Transverse colon (tissue), 4 donors: ENCODE results near the gene SOS1. TPM values are rescaled to one million over a fixed set of nuclear protein-coding genes. Genes with fewer than 3 reads are reported as not detected.

Experiments used
- DNase-seq: peaks from one replicate; pipeline ENCODE4 v3.0.0-alpha.2; 2019
- H3K27ac ChIP-seq, 4 donors: fragments of 200-600 bp; sonication (generic); 2 replicates each; pipeline ENCODE4 v1.5.1; 2016 to 2018; ENCODE audit warnings: inconsistent platforms in 4 of 4
- H3K27me3 ChIP-seq: fragments of 200-600 bp; sonication (generic); 2 replicates; pipeline ENCODE4 v1.5.1; 2017; ENCODE audit warnings: inconsistent platforms
- H3K36me3 ChIP-seq, 4 donors: fragments of 200-600 bp; sonication (generic); 2 replicates each; pipeline ENCODE4 v1.5.1; 2017 to 2019; ENCODE audit warnings: inconsistent platforms in 4 of 4
- H3K4me1 ChIP-seq, 4 donors: fragments of 200-600 bp; sonication (generic); 2 replicates each; pipeline ENCODE4 v1.5.1; 2017 to 2020; ENCODE audit warnings: inconsistent platforms in 4 of 4
- H3K4me3 ChIP-seq, 4 donors: fragments of 200-600 bp; sonication (generic); 1 replicate in 1 of 4; 2 replicates in 3 of 4; pipeline versions ENCODE4 v1.5.1 to v1.6.1; 2017 to 2019; ENCODE audit warnings: inconsistent platforms in 4 of 4
- H3K9me3 ChIP-seq, 2 donors: fragments of 200-600 bp; sonication (generic); 2 replicates each; pipeline ENCODE4 v1.5.1; 2017 to 2019; ENCODE audit warnings: inconsistent platforms in 2 of 2
- CTCF ChIP-seq, 5 experiments: fragments of 200-600 bp in 3 of 5; fragments of 450-650 bp in 2 of 5; sonication (generic) in 3 of 5; IDR thresholded peaks; 1 replicate in 2 of 5; 2 replicates in 3 of 5; pipeline ENCODE4 v1.5.1; 2016 to 2017; ENCODE audit warnings: antibody characterized with exemption in 5 of 5, inconsistent platforms in 3 of 5, mild to moderate bottlenecking in 2 of 5, moderate library complexity in 1 of 5
- EP300 ChIP-seq: sonication (generic); formaldehyde crosslinking; IDR thresholded peaks from one replicate; pipeline ENCODE4 v1.6.1; 2017; ENCODE audit warnings: antibody characterized with exemption, low read depth
- POLR2A ChIP-seq: fragments of 450-650 bp; IDR thresholded peaks from one replicate; pipeline ENCODE4 v1.6.1; 2016; ENCODE audit warnings: antibody characterized with exemption, mild to moderate bottlenecking, moderate library complexity
- POLR2AphosphoS5 ChIP-seq, 3 donors: sonication (generic); formaldehyde crosslinking; IDR thresholded peaks; one replicate each; pipeline ENCODE4 v1.6.1; 2016; ENCODE audit warnings: antibody characterized with exemption in 3 of 3
- WGBS, 2 donors: methylation state at CpG; one replicate each; pipeline ENCODE4 v1.1.5; 2018; ENCODE audit warnings: low coverage in 1 of 2; 5-methylcytosine and 5-hydroxymethylcytosine counted together
- in situ Hi-C, 4 donors: fragments of 200-750 bp; cut with MboI; loops; one replicate each; pipeline versions ENCODE4 v1.15.0 to v1.15.1; 2017; ENCODE audit warnings: low sequenced_read_pairs in 3 of 4, low pct_ligation_motif_present in 1 of 4, low pct_unique_long_range_greater_than_20kb in 1 of 4
- intact Hi-C: fragments of 100-400 bp; cut with DNase I; formaldehyde crosslinking; loops from one replicate; pipeline ENCODE4 v1.15.1; 2023; ENCODE audit warnings: low total_unique reads
- total RNA-seq, 4 donors: library from RNA; depleted of rRNA; stranded (reverse); fragments of >200 nt; gene quantifications; one replicate each; pipeline ENCODE4 v1.1.0, GENCODE V29; 2016

SOS1 gene
- total RNA-seq, 4 donors from 2014 or later = 13.9 to 43.8 (median 23.0) TPM

GRCh38 chr2:39000552-39000951, 120.3 kb downstream of the SOS1 start:
- Histone ChIP-seq H3K27ac (no peak overlapping the region), H3K9me3 (no peaks in the 10 kb centered on the region), H3K4me3 (no peak overlapping the region), H3K36me3 (peaks cover 0 to 42% (median 15%) of the 10 kb centered on the region in 4 donors), H3K27me3 (no peaks in the 10 kb centered on the region), H3K4me1 (no peaks in the 10 kb centered on the region)
- DNase-seq = no peak
- intact Hi-C loops = no loop called here
- WGBS, 2 donors = 79 to 84% methylated on average over 2 of the region's 2 CpGs
- in situ Hi-C loops = no loop called here
- TF ChIP-seq CTCF (IDR thresholded peaks at IDR 0.05) (no peak), EP300 (no peak), POLR2A (no peak), POLR2AphosphoS5 (IDR thresholded peaks at IDR 0.05) (no peak)

- no peaks in the 10 kb centered on the region for H3K27me3 ChIP-seq
- TF ChIP-seq POLR2AphosphoS5 (IDR thresholded peaks at IDR 0.05) (no peak), EP300 (no peak), POLR2A (no peak), CTCF (IDR thresholded peaks at IDR 0.05) (no peak)
- in situ Hi-C loops = no loop called here
- no peaks in the 10 kb centered on the region for H3K4me1 ChIP-seq
- no peak overlapping the region for H3K27ac ChIP-seq
- intact Hi-C loops = no loop called here
- DNase-seq = no peak
- WGBS, 2 donors = 42 to 63% methylated on average over 3 to 4 of the region's 4 CpGs
- H3K4me3 ChIP-seq = no peak overlapping the region
- H3K9me3 ChIP-seq = no peaks in the 10 kb centered on the region
- peaks cover 0 to 45% (median 18%) of the 10 kb centered on the region in 4 donors for H3K36me3 ChIP-seq
These were observed 123.1 kb downstream of the SOS1 start for GRCh38 chr2:38997781-38998180.

- TF ChIP-seq EP300 (no peak), POLR2A (no peak), POLR2AphosphoS5 (IDR thresholded peaks at IDR 0.05) (no peak), CTCF (IDR thresholded peaks at IDR 0.05) (no peak)
- WGBS, 2 donors = 88 to 89% methylated on average over 2 of the region's 2 CpGs
These were observed 129.0 kb downstream of the SOS1 start for GRCh38 chr2:38991899-38992298.

GRCh38 chr2:38988716-38989115, 132.1 kb downstream of the SOS1 start:
- H3K27me3 ChIP-seq = no peaks in the 10 kb centered on the region
- DNase-seq = no peak
- intact Hi-C loops = no loop called here
- no peaks in the 10 kb centered on the region for H3K4me1 ChIP-seq
- H3K36me3 ChIP-seq = peaks cover 0 to 59% (median 16%) of the 10 kb centered on the region in 4 donors
- WGBS, 2 donors = 95 to 100% methylated on average over 1 of the region's 1 CpG
- TF ChIP-seq POLR2A = no peak
- TF ChIP-seq POLR2AphosphoS5 (IDR thresholded peaks at IDR 0.05) = no peak
- no peak for TF ChIP-seq CTCF (IDR thresholded peaks at IDR 0.05)
- no peak for TF ChIP-seq EP300
- H3K4me3 ChIP-seq = no peak overlapping the region
- H3K9me3 ChIP-seq = no peaks in the 10 kb centered on the region
- H3K27ac ChIP-seq = no peak overlapping the region
- in situ Hi-C loops = no loop called here

More at GRCh38 chr2:38991899-38992298, 129.0 kb downstream of the SOS1 start:
- Histone ChIP-seq H3K27ac (no peak overlapping the region), H3K9me3 (no peaks in the 10 kb centered on the region), H3K4me3 (no peak overlapping the region), H3K36me3 (peaks cover 0 to 52% (median 17%) of the 10 kb centered on the region in 4 donors), H3K27me3 (no peaks in the 10 kb centered on the region), H3K4me1 (no peaks in the 10 kb centered on the region)
- in situ Hi-C loops = no loop called here
- no peak for DNase-seq
- intact Hi-C loops = no loop called here
